ENCODE measurements around the gene LIPA.

LIPA gene

GRCh38 chr10:89242345-89242684 is 9.3 kb downstream of the LIPA start:
- TF ChIP-seq CTCF (IDR thresholded peaks at IDR 0.05) = no peak
- no peaks in the 10 kb centered on the region for H3K36me3 ChIP-seq (ENCODE audit: control insufficient read depth, insufficient read depth, low read length)
- H3K27ac ChIP-seq = no peak overlapping the region
- no peaks in the 10 kb centered on the region for H3K79me2 ChIP-seq
- H3K4me1 ChIP-seq = no peaks in the 10 kb centered on the region
- no peaks in the 10 kb centered on the region for H3K27me3 ChIP-seq (ENCODE audit: control insufficient read depth, insufficient read depth, low read length)
- H3K9ac ChIP-seq = no peak overlapping the region
- H2AFZ ChIP-seq = no peak overlapping the region
- H3K9me3 ChIP-seq (ENCODE audit: control insufficient read depth, low read length) = no peaks in the 10 kb centered on the region
- H3K4me2 ChIP-seq (ENCODE audit: low read length) = no peak overlapping the region
- no peak overlapping the region for H3K4me3 ChIP-seq (ENCODE audit: low read depth, low read length)

- Histone ChIP-seq H3K4me3 (ENCODE audit: low read depth, low read length) (no peak overlapping the region), H3K9ac (no peak overlapping the region), H2AFZ (no peak overlapping the region), H3K79me2 (no peaks in the 10 kb centered on the region), H3K27me3 (ENCODE audit: control insufficient read depth, insufficient read depth, low read length) (no peaks in the 10 kb centered on the region), H3K36me3 (ENCODE audit: control insufficient read depth, insufficient read depth, low read length) (no peaks in the 10 kb centered on the region), H3K9me3 (ENCODE audit: control insufficient read depth, low read length) (no peaks in the 10 kb centered on the region), H3K4me1 (no peaks in the 10 kb centered on the region), H3K4me2 (ENCODE audit: low read length) (no peak overlapping the region), H3K27ac (no peak overlapping the region)
- no peak for TF ChIP-seq CTCF (IDR thresholded peaks at IDR 0.05)
These were observed 9.9 kb downstream of the LIPA start for GRCh38 chr10:89241486-89242344.

- Histone ChIP-seq H3K9me3 (ENCODE audit: control insufficient read depth, low read length) (no peaks in the 10 kb centered on the region), H3K4me3 (ENCODE audit: low read depth, low read length) (no peak overlapping the region), H3K27ac (no peak overlapping the region), H3K36me3 (ENCODE audit: control insufficient read depth, insufficient read depth, low read length) (no peaks in the 10 kb centered on the region), H2AFZ (no peak overlapping the region), H3K4me2 (ENCODE audit: low read length) (no peak overlapping the region), H3K4me1 (no peaks in the 10 kb centered on the region), H3K27me3 (ENCODE audit: control insufficient read depth, insufficient read depth, low read length) (no peaks in the 10 kb centered on the region), H3K79me2 (no peaks in the 10 kb centered on the region), H3K9ac (no peak overlapping the region)
- no peak for TF ChIP-seq CTCF (IDR thresholded peaks at IDR 0.05)
These were observed 10.5 kb downstream of the LIPA start for GRCh38 chr10:89241026-89241425.

- no peaks in the 10 kb centered on the region for H3K27me3 ChIP-seq (ENCODE audit: control insufficient read depth, insufficient read depth, low read length)
These were observed 11.1 kb downstream of the LIPA start for GRCh38 chr10:89240519-89240918.

More at GRCh38 chr10:89240519-89240918, 11.1 kb downstream of the LIPA start:
- Histone ChIP-seq H3K4me2 (ENCODE audit: low read length) (no peak overlapping the region), H2AFZ (no peak overlapping the region), H3K9ac (no peak overlapping the region), H3K36me3 (ENCODE audit: control insufficient read depth, insufficient read depth, low read length) (no peaks in the 10 kb centered on the region), H3K4me1 (no peaks in the 10 kb centered on the region), H3K9me3 (ENCODE audit: control insufficient read depth, low read length) (no peaks in the 10 kb centered on the region), H3K4me3 (ENCODE audit: low read depth, low read length) (no peak overlapping the region), H3K79me2 (no peaks in the 10 kb centered on the region), H3K27ac (no peak overlapping the region)
- no peak for TF ChIP-seq CTCF (IDR thresholded peaks at IDR 0.05)

Data from parathyroid adenoma (tissue), 2 donors.